Panc1 (cell line): Measurements from ENCODE around the gene HOPX. TPM values are rescaled to one million over a fixed set of nuclear protein-coding genes. Genes with fewer than 3 reads are reported as not detected.

Experiments
- ATAC-seq: fragments of 200-7000 bp; cut with Tn5 transposase; 2 replicates; pipeline ENCODE4 v1.9.1; 2020; ENCODE audit warnings: mild to moderate bottlenecking, moderate library complexity
- BruUV-seq: library from RNA; stranded (reverse); fragments of 400-500 nt; replicated peaks from 2 replicates; lab custom pipeline; 2021; lab: Mats Ljungman, UMichigan
- CTCF ChIA-PET: fragments of 300-600 bp; sonication (Branson Sonifier 250); formaldehyde crosslinking; loops from one replicate; lab custom pipeline; 2022; ENCODE audit warnings: antibody characterized with exemption; lab: Charles Lee
- POLR2A ChIA-PET: fragments of 300-600 bp; sonication (Branson Sonifier 250); formaldehyde crosslinking; loops from one replicate; lab custom pipeline; 2022; ENCODE audit warnings: antibody characterized with exemption; lab: Charles Lee
- DNase-seq: peaks from one replicate; pipeline ENCODE4 v3.0.0-alpha.2; 2010; ENCODE audit warnings: low read depth, low spot score
- H3K27ac ChIP-seq: 2 replicates; pipeline ENCODE4 v1.5.1; 2011; ENCODE audit warnings: mild to moderate bottlenecking, low read length, inconsistent platforms
- H3K27me3 ChIP-seq: fragments of 200-500 bp; sonication (Bioruptor generic); 2 replicates; pipeline ENCODE4 v1.6.0; 2014; ENCODE audit warnings: low read length, inconsistent platforms; ENCODE audit not compliant: control insufficient read depth, insufficient read depth
- H3K36me3 ChIP-seq: fragments of 200-500 bp; sonication (Bioruptor generic); 2 replicates; pipeline ENCODE4 v1.5.1; 2014; ENCODE audit warnings: inconsistent platforms, mild to moderate bottlenecking, low read length, moderate library complexity; ENCODE audit not compliant: control insufficient read depth, insufficient read depth
- H3K4me1 ChIP-seq: 2 replicates; pipeline ENCODE4 v1.5.1; 2011; ENCODE audit warnings: inconsistent platforms, mild to moderate bottlenecking, low read length, moderate library complexity; ENCODE audit not compliant: control insufficient read depth, insufficient read depth
- H3K4me3 ChIP-seq, 2 experiments: 2 replicates each; pipeline ENCODE4 v1.5.1; 2011 to 2012; ENCODE audit warnings: low read depth in 2 of 2, low read length in 2 of 2, mild to moderate bottlenecking in 2 of 2, inconsistent platforms in 1 of 2, moderate library complexity in 1 of 2
- H3K9me3 ChIP-seq: fragments of 200-500 bp; sonication (Bioruptor generic); 2 replicates; pipeline ENCODE4 v1.5.1; 2014; ENCODE audit warnings: low read depth, mild to moderate bottlenecking, inconsistent platforms, low read length, moderate library complexity; ENCODE audit not compliant: control insufficient read depth, insufficient read depth
- CTCF ChIP-seq: fragments of 450-650 bp; IDR thresholded peaks from 2 replicates; pipeline ENCODE4 v1.5.1; 2017; ENCODE audit warnings: mild to moderate bottlenecking
- POLR2AphosphoS5 ChIP-seq: IDR thresholded peaks from 2 replicates; pipeline ENCODE4 v1.6.1; 2012; ENCODE audit warnings: mild to moderate bottlenecking, low read depth, low read length, moderate library complexity
- REST ChIP-seq, 2 experiments: IDR thresholded peaks; 2 replicates each; pipeline ENCODE4 v1.6.1; 2011 to 2012; ENCODE audit warnings: low read depth in 2 of 2, control low read depth in 1 of 2, low read length in 1 of 2, mild to moderate bottlenecking in 1 of 2, moderate library complexity in 1 of 2; ENCODE audit not compliant: insufficient read depth in 1 of 2
- SIN3A ChIP-seq: IDR thresholded peaks from 2 replicates; pipeline ENCODE4 v1.6.1; 2012; ENCODE audit warnings: low read depth, mild to moderate bottlenecking, low read length, moderate library complexity, borderline replicate concordance; ENCODE audit not compliant: insufficient read depth
- TCF7L2 ChIP-seq: IDR thresholded peaks from 2 replicates; pipeline ENCODE4 v1.6.1; 2011; ENCODE audit warnings: mild to moderate bottlenecking, low read depth, low read length, inconsistent platforms
- in situ Hi-C: cut with HindIII; loops from 2 replicates; pipeline ENCODE4 v1.10.0; 2016; ENCODE audit warnings: low sequenced_read_pairs, low pct_unique_long_range_greater_than_20kb
- intact Hi-C: fragments of 100-400 bp; cut with micrococcal nuclease; formaldehyde crosslinking; loops from one replicate; pipeline ENCODE4 v1.10.0; 2022; ENCODE audit not compliant: unreplicated experiment
- total RNA-seq: library from RNA; stranded (reverse); gene quantifications from one replicate; pipeline ENCODE4 v1.2.1, GENCODE V29; 2021; ENCODE audit not compliant: unreplicated experiment

HOPX gene
- total RNA-seq, 1 experiment from 2014 or later: not detected

- CTCF ChIA-PET: no interaction called here
- ATAC-seq (no peak), DNase-seq (no peak)
- Histone ChIP-seq H3K36me3 (no peaks in the 10 kb centered on the region), H3K4me1 (no peaks in the 10 kb centered on the region), H3K9me3 (no peaks in the 10 kb centered on the region), H3K4me3 (no peak overlapping the region), H3K27ac (no peak overlapping the region), H3K27me3 (no peaks in the 10 kb centered on the region)
- intact Hi-C loops: no loop called here
- POLR2A ChIA-PET: interaction anchor here (0.7 kb wide), 2 partner anchors 12 to 478 kb away, joined by 9 read pairs; no protein-coding TSS in a partner anchor
- in situ Hi-C loops: no loop called here
- TF ChIP-seq SIN3A (no peak), TCF7L2 (no peak), REST (IDR thresholded peaks at IDR 0.05; ENCODE audit: insufficient read depth in 1 of 2, low read depth in 2 of 2, low read length in 1 of 2) (no peak), POLR2AphosphoS5 (no peak), CTCF (no peak)
- no TSS peak for BruUV-seq
Observed at GRCh38 chr4:56674984-56675383, 6.1 kb downstream of the HOPX start.

- intact Hi-C loops (no loop called here), in situ Hi-C loops (no loop called here)
- no peak overlapping the region for H3K4me3 ChIP-seq
- no peak overlapping the region for H3K27ac ChIP-seq
- no TSS peak for BruUV-seq
- CTCF ChIA-PET: no interaction called here
- H3K36me3 ChIP-seq: no peaks in the 10 kb centered on the region
- no peaks in the 10 kb centered on the region for H3K4me1 ChIP-seq
- POLR2A ChIA-PET: no interaction called here
- TF ChIP-seq CTCF (no peak), REST (IDR thresholded peaks at IDR 0.05; ENCODE audit: insufficient read depth in 1 of 2, low read depth in 2 of 2, low read length in 1 of 2) (no peak), SIN3A (no peak), TCF7L2 (no peak), POLR2AphosphoS5 (no peak)
- DNase-seq (no peak), ATAC-seq (no peak)
- H3K27me3 ChIP-seq: no peaks in the 10 kb centered on the region
- H3K9me3 ChIP-seq: no peaks in the 10 kb centered on the region
Observed at GRCh38 chr4:56671860-56672259, 9.2 kb downstream of the HOPX start.
